NCI-H82 treated with DMSO at 0.1 percent for 48 hours (cell line): ENCODE data around the gene PRPH2.
A peak's percentile ranks its signal among the peaks of the same experiment; 100 is the strongest.

Source experiments
- DNase-seq: peaks from one replicate; lab custom pipeline; 2025; ENCODE audit not compliant: unreplicated experiment; lab: John Stamatoyannopoulos, UW

The PRPH2 gene

GRCh38 chr6:42722497-42722896 is at the start of gene PRPH2:
Gene PRPH2 (minus strand): TSS chr6:42722597. CDS start chr6:42722334, 263 bp downstream.
- peak; percentile 90 for DNase-seq

GRCh38 chr6:42771741-42772100 is 49.3 kb upstream of the PRPH2 start:
- DNase-seq, result no peak

- no peak for DNase-seq
These were observed 47.4 kb upstream of the PRPH2 start for GRCh38 chr6:42769836-42770235.

GRCh38 chr6:42769051-42769450 is 46.7 kb upstream of the PRPH2 start:
- no peak for DNase-seq

GRCh38 chr6:42766163-42766670 is 43.8 kb upstream of the PRPH2 start:
- no peak for DNase-seq

- no peak for DNase-seq
These were observed 42.7 kb upstream of the PRPH2 start for GRCh38 chr6:42764911-42765648.

GRCh38 chr6:42762950-42763349 is 40.6 kb upstream of the PRPH2 start:
- DNase-seq, result peak; percentile 28

GRCh38 chr6:42762426-42762859 is 40.0 kb upstream of the PRPH2 start:
- no peak for DNase-seq

GRCh38 chr6:42761287-42762067 is 39.1 kb upstream of the PRPH2 start:
- DNase-seq, result no peak

- DNase-seq, result peak; percentile 90
These were observed 36.5 kb upstream of the PRPH2 start for GRCh38 chr6:42758756-42759430.

- DNase-seq, result no peak
These were observed 34.3 kb upstream of the PRPH2 start for GRCh38 chr6:42756722-42757121.

- no peak for DNase-seq
These were observed 32.4 kb upstream of the PRPH2 start for GRCh38 chr6:42754759-42755158.

- DNase-seq, result no peak
These were observed 28.7 kb upstream of the PRPH2 start for GRCh38 chr6:42751055-42751454.

- no peak for DNase-seq
These were observed 26.0 kb upstream of the PRPH2 start for GRCh38 chr6:42748203-42748898.

GRCh38 chr6:42746463-42747391 is 24.3 kb upstream of the PRPH2 start:
- DNase-seq, result peak; percentile 90

- peak; percentile 97 for DNase-seq
These were observed 23.5 kb upstream of the PRPH2 start, which contains the start of gene TBCC for GRCh38 chr6:42745640-42746462. Gene TBCC (minus strand): TSS chr6:42746103. CDS start chr6:42746073, 30 bp downstream.

- DNase-seq, result no peak
These were observed 22.8 kb upstream of the PRPH2 start for GRCh38 chr6:42745083-42745639.

- no peak for DNase-seq
These were observed 22.0 kb upstream of the PRPH2 start for GRCh38 chr6:42744351-42744893.
